Measurements from ENCODE around the gene PKNOX2.

GRCh38 chr11:125289419-125290098 is 125.0 kb downstream of the PKNOX2 start:
- TF ChIP-seq CTCF (IDR thresholded peaks at IDR 0.05) (no peak), EP300 (IDR thresholded peaks at IDR 0.05) (no peak)

Data from esophagus muscularis mucosa (tissue), 3 donors.